WTC11 (cell line): ENCODE measurements around the gene NLRP2B. TPM values are rescaled to one million over a fixed set of nuclear protein-coding genes. Genes with fewer than 3 reads are reported as not detected.
"Not testable (repeated sequence)": the region's sequence is repeated elsewhere in the genome, so short reads cannot be mapped to it uniquely, and the experiment has no call there.

Experiments used
- ATAC-seq: fragments of 200-7000 bp; cut with Tn5 transposase; 2 replicates; pipeline ENCODE4 v1.10.0; 2021; ENCODE audit warnings: mild to moderate bottlenecking, moderate library complexity
- CTCF ChIA-PET: fragments of 300-600 bp; sonication (Branson Sonifier 250); formaldehyde crosslinking; loops from one replicate; lab custom pipeline; 2021; ENCODE audit warnings: antibody characterized with exemption; lab: Charles Lee
- POLR2A ChIA-PET: fragments of 350-600 bp; sonication (Branson Sonifier 250); formaldehyde crosslinking; loops from one replicate; lab custom pipeline; 2021; ENCODE audit warnings: antibody characterized with exemption; lab: Charles Lee
- DNase-seq: peaks from one replicate; pipeline ENCODE4 v3.0.0; 2021; ENCODE audit warnings: low spot score
- H3K27ac Mint-ChIP-seq: 2 replicates; pipeline ENCODE4 v1.8.0; 2021; ENCODE audit warnings: mixed read lengths
- H3K27me3 Mint-ChIP-seq: 2 replicates; pipeline ENCODE4 v1.8.0; 2021; ENCODE audit warnings: low read depth, mild to moderate bottlenecking, moderate library complexity, mixed read lengths
- H3K36me3 Mint-ChIP-seq: 2 replicates; pipeline ENCODE4 v1.8.0; 2021; ENCODE audit warnings: mixed read lengths
- H3K4me1 Mint-ChIP-seq: 2 replicates; pipeline ENCODE4 v1.8.0; 2022; ENCODE audit warnings: mixed read lengths
- H3K4me3 Mint-ChIP-seq: 2 replicates; pipeline ENCODE4 v1.8.0; 2021; ENCODE audit warnings: mild to moderate bottlenecking, moderate library complexity, mixed read lengths
- H3K9me3 Mint-ChIP-seq: 2 replicates; pipeline ENCODE4 v1.8.0; 2021; ENCODE audit warnings: mixed read lengths
- FOXK1 ChIP-seq: sonication (generic); formaldehyde crosslinking; IDR thresholded peaks from 2 replicates; pipeline ENCODE4 v1.8.0; 2022; ENCODE audit warnings: mild to moderate bottlenecking, moderate library complexity, missing genetic modification reagents
- FOXP4 ChIP-seq: sonication (generic); formaldehyde crosslinking; IDR thresholded peaks from 2 replicates; pipeline ENCODE4 v1.8.0; 2022; ENCODE audit warnings: mild to moderate bottlenecking, missing genetic modification reagents
- PRRX2 ChIP-seq: fragments of 250-450 bp; sonication (Bioruptor Pico); IDR thresholded peaks from 2 replicates; pipeline ENCODE4 v1.8.0; 2021; ENCODE audit warnings: mild to moderate bottlenecking
- total RNA-seq: library from RNA; stranded (reverse); gene quantifications from 3 replicates; pipeline ENCODE4 v1.2.3, GENCODE V29; 2021

NLRP2B gene
- total RNA-seq, 1 experiment from 2014 or later: not detected

GRCh38 chrX:57640674-57641016 is 39.4 kb downstream of the NLRP2B start (continued):
- TF ChIP-seq FOXK1 (CRISPR knock-in tag) (no peak), FOXP4 (CRISPR knock-in tag) (no peak), PRRX2 (no peak)

DNA sequence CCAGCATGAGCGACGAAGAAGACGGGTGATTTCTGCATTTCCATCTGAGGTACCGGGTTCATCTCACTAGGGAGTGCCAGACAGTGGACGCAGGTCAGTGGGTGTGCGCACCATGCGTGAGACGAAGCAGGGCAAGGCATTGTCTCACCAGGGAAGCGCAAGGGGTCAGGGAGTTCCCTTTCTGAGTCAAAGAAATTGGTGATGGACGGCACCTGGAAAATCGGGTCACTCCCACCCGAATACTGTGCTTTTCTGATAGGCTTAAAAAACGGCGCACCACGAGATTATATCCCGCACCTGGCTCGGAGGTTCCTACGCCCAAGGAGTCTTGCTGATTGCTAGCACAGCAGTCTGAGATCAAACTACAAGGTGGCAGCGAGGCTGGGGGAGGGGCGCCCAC is 50.6 kb downstream of the NLRP2B start:
- H3K9me3 Mint-ChIP-seq: peaks cover 38% of the 10 kb centered on the region
- H3K4me1 Mint-ChIP-seq, H3K4me3 Mint-ChIP-seq, H3K27me3 Mint-ChIP-seq, ATAC-seq, POLR2A ChIA-PET, H3K27ac Mint-ChIP-seq, CTCF ChIA-PET, DNase-seq: not testable (repeated sequence)
- H3K36me3 Mint-ChIP-seq: peaks cover 36% of the 10 kb centered on the region

Other genes starting within 250 kb of the NLRP2B start
- 7.8 to 8.0 TPM (median 7.9 TPM) in 3 replicates for gene ZXDB, start 88.2 kb downstream of the NLRP2B start, total RNA-seq
- 3.2 to 3.6 TPM (median 3.3 TPM) in 3 replicates for gene ZXDA, start 230.2 kb upstream of the NLRP2B start, total RNA-seq